ENCODE data around the gene MPZ. TPM values are rescaled to one million over a fixed set of nuclear protein-coding genes. Genes with fewer than 3 reads are reported as not detected.

Gene MPZ
- polyA plus RNA-seq, 1 donor from 2014 or later, result not detected

- Histone ChIP-seq H2AFZ (ENCODE audit: low read depth, low read length) (no peak overlapping the region), H3K27me3 (ENCODE audit: insufficient read depth, low read depth, low read length) (no peaks in the 10 kb centered on the region), H3K9ac (ENCODE audit: low read length) (no peak overlapping the region), H3K4me3 (ENCODE audit: low read length) (no peak overlapping the region), H3K36me3 (ENCODE audit: insufficient read depth, low read length) (no peaks in the 10 kb centered on the region), H3K9me2 (ENCODE audit: insufficient read depth, low read length) (no peaks in the 10 kb centered on the region), H3K9me3 (ENCODE audit: low read length) (no peaks in the 10 kb centered on the region), H4K20me1 (ENCODE audit: insufficient read depth) (no peaks in the 10 kb centered on the region), H3K79me2 (replicated peaks; ENCODE audit: insufficient read depth, low read length) (no peaks in the 10 kb centered on the region), H3K4me2 (ENCODE audit: low read length) (no peak overlapping the region), H3K27ac (ENCODE audit: low read length) (no peak overlapping the region), H3F3A (ENCODE audit: insufficient read depth, low read length, poor library complexity, severe bottlenecking) (no peaks in the 10 kb centered on the region)
- TF ChIP-seq EP300 (conservative IDR thresholded peaks at IDR 0.05; ENCODE audit: poor library complexity, severe bottlenecking), result no peak
- TF ChIP-seq POLR2AphosphoS5 (IDR thresholded peaks at IDR 0.05), result no peak
- no peak for TF ChIP-seq SMC3 (conservative IDR thresholded peaks at IDR 0.05; ENCODE audit: poor library complexity)
- TF ChIP-seq MXI1 (conservative IDR thresholded peaks at IDR 0.05; ENCODE audit: poor library complexity, severe bottlenecking), result no peak
- no peak for TF ChIP-seq REST (IDR thresholded peaks at IDR 0.05; ENCODE audit: borderline replicate concordance)
- TF ChIP-seq, protein P1, sequence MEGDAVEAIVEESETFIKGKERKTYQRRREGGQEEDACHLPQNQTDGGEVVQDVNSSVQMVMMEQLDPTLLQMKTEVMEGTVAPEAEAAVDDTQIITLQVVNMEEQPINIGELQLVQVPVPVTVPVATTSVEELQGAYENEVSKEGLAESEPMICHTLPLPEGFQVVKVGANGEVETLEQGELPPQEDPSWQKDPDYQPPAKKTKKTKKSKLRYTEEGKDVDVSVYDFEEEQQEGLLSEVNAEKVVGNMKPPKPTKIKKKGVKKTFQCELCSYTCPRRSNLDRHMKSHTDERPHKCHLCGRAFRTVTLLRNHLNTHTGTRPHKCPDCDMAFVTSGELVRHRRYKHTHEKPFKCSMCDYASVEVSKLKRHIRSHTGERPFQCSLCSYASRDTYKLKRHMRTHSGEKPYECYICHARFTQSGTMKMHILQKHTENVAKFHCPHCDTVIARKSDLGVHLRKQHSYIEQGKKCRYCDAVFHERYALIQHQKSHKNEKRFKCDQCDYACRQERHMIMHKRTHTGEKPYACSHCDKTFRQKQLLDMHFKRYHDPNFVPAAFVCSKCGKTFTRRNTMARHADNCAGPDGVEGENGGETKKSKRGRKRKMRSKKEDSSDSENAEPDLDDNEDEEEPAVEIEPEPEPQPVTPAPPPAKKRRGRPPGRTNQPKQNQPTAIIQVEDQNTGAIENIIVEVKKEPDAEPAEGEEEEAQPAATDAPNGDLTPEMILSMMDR (IDR thresholded peaks at IDR 0.05; ENCODE audit: poor library complexity, severe bottlenecking), result no peak
- no peak for TF ChIP-seq TAF1 (IDR thresholded peaks at IDR 0.05; ENCODE audit: low read depth)
- no peak for TF ChIP-seq EZH2 (IDR thresholded peaks at IDR 0.05; ENCODE audit: borderline replicate concordance, insufficient read depth, low read length, poor library complexity, severe bottlenecking)
- TF ChIP-seq RAD21 (conservative IDR thresholded peaks at IDR 0.05), result no peak
Measured at GRCh38 chr1:161298116-161298515, 11.7 kb downstream of the MPZ start.

DNA sequence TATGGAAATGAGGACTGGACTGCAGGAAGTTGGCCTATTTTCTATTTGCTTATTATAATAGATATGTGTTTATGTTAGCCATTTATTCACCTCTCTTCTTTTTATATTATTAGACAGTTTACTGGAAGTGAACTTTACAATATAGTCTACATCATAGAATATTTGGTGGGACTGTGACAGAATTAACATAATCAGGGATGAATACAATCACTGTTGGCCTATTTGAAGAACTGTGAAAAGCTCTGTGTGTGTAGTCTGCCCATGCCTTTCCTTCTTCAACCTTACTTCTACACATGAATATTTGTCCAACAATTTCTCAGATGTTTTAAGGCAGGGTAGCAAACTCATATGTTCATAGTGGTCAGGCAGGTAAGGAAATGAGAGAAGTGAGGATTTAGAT is 12.4 kb downstream of the MPZ start:
- H3K9me2 ChIP-seq (ENCODE audit: insufficient read depth, low read length), result no peaks in the 10 kb centered on the region
- no peak overlapping the region for H3K27ac ChIP-seq (ENCODE audit: low read length)
- H3F3A ChIP-seq (ENCODE audit: insufficient read depth, low read length, poor library complexity, severe bottlenecking), result no peaks in the 10 kb centered on the region
- TF ChIP-seq TAF1 (IDR thresholded peaks at IDR 0.05; ENCODE audit: low read depth) (no peak), MXI1 (conservative IDR thresholded peaks at IDR 0.05; ENCODE audit: poor library complexity, severe bottlenecking) (no peak), SMC3 (conservative IDR thresholded peaks at IDR 0.05; ENCODE audit: poor library complexity) (no peak), RAD21 (conservative IDR thresholded peaks at IDR 0.05) (no peak), EP300 (conservative IDR thresholded peaks at IDR 0.05; ENCODE audit: poor library complexity, severe bottlenecking) (no peak), REST (IDR thresholded peaks at IDR 0.05; ENCODE audit: borderline replicate concordance) (no peak), EZH2 (IDR thresholded peaks at IDR 0.05; ENCODE audit: borderline replicate concordance, insufficient read depth, low read length, poor library complexity, severe bottlenecking) (no peak), POLR2AphosphoS5 (IDR thresholded peaks at IDR 0.05) (no peak)
- TF ChIP-seq, protein P1 (IDR thresholded peaks at IDR 0.05; ENCODE audit: poor library complexity, severe bottlenecking), result no peak
- no peaks in the 10 kb centered on the region for H4K20me1 ChIP-seq (ENCODE audit: insufficient read depth)
- H3K36me3 ChIP-seq (ENCODE audit: insufficient read depth, low read length), result no peaks in the 10 kb centered on the region
- no peak overlapping the region for H3K4me3 ChIP-seq (ENCODE audit: low read length)
- H3K9me3 ChIP-seq (ENCODE audit: low read length), result no peaks in the 10 kb centered on the region
- H2AFZ ChIP-seq (ENCODE audit: low read depth, low read length), result no peak overlapping the region
- no peak overlapping the region for H3K9ac ChIP-seq (ENCODE audit: low read length)
- no peaks in the 10 kb centered on the region for H3K79me2 ChIP-seq (replicated peaks; ENCODE audit: insufficient read depth, low read length)
- no peak overlapping the region for H3K4me2 ChIP-seq (ENCODE audit: low read length)
- no peaks in the 10 kb centered on the region for H3K27me3 ChIP-seq (ENCODE audit: insufficient read depth, low read depth, low read length)
